CD14-positive monocyte (primary cell): ENCODE data around the gene CLCNKB. TPM values are rescaled to one million over a fixed set of nuclear protein-coding genes. Genes with fewer than 3 reads are reported as not detected.
A peak's percentile ranks its signal among the peaks of the same experiment; 100 is the strongest.
"Not testable (repeated sequence)": the region's sequence is repeated elsewhere in the genome, so short reads cannot be mapped to it uniquely, and the experiment has no call there.

Experiments used
- DNase-seq, 3 donors: peaks; one replicate each; pipeline ENCODE4 v3.0.0-alpha.2; 2011 to 2022
- H2AFZ ChIP-seq: 2 replicates; pipeline ENCODE4 v1.6.0; 2012; ENCODE audit warnings: mild to moderate bottlenecking, low read depth, low read length, inconsistent platforms; ENCODE audit not compliant: insufficient read depth, poor library complexity, severe bottlenecking
- H3K27ac ChIP-seq, 2 donors: 1 replicate in 1 of 2; 2 replicates in 1 of 2; pipeline ENCODE4 v1.5.1; 2012 to 2013; ENCODE audit warnings: low read length in 2 of 2, control low read depth in 1 of 2, inconsistent platforms in 1 of 2, low read depth in 1 of 2, mild to moderate bottlenecking in 1 of 2
- H3K27me3 ChIP-seq, 2 donors: one replicate each; pipeline versions ENCODE4 v1.6.0 to v1.6.1; 2011 to 2013; ENCODE audit warnings: low read length in 2 of 2; ENCODE audit not compliant: control insufficient read depth in 2 of 2, insufficient read depth in 2 of 2
- H3K36me3 ChIP-seq, 2 donors: replicated peaks in 1 of 2; 1 replicate in 1 of 2; 2 replicates in 1 of 2; pipeline versions ENCODE4 v1.5.1 to v1.6.1; 2012 to 2013; ENCODE audit warnings: low read length in 2 of 2, control low read depth in 1 of 2, inconsistent platforms in 1 of 2, mild to moderate bottlenecking in 1 of 2; ENCODE audit not compliant: insufficient read depth in 2 of 2, control insufficient read depth in 1 of 2
- H3K4me1 ChIP-seq, 2 donors: 1 replicate in 1 of 2; 2 replicates in 1 of 2; pipeline versions ENCODE4 v1.5.1 to v1.6.1; 2012 to 2013; ENCODE audit warnings: low read length in 2 of 2, control low read depth in 1 of 2, inconsistent platforms in 1 of 2, mild to moderate bottlenecking in 1 of 2, moderate library complexity in 1 of 2; ENCODE audit not compliant: insufficient read depth in 2 of 2, control insufficient read depth in 1 of 2
- H3K4me2 ChIP-seq: replicated peaks from 2 replicates; pipeline ENCODE3; 2012; ENCODE audit warnings: low read length, moderate library complexity, mild to moderate bottlenecking; ENCODE audit not compliant: poor library complexity, severe bottlenecking; ENCODE audit errors: extremely low read depth
- H3K4me3 ChIP-seq, 3 experiments: fragments of 200-600 bp in 1 of 3; sonication (generic) in 1 of 3; replicated peaks in 1 of 3; 1 replicate in 2 of 3; 2 replicates in 1 of 3; pipeline ENCODE4 v1.5.1; 2011 to 2013; ENCODE audit warnings: low read length in 3 of 3, mild to moderate bottlenecking in 3 of 3, control low read depth in 2 of 3, low read depth in 2 of 3, inconsistent platforms in 1 of 3, moderate library complexity in 1 of 3
- H3K79me2 ChIP-seq: 2 replicates; pipeline ENCODE4 v1.6.0; 2012; ENCODE audit warnings: mild to moderate bottlenecking, control low read depth, inconsistent platforms, low read length, moderate library complexity; ENCODE audit not compliant: insufficient read depth
- H3K9ac ChIP-seq: 2 replicates; pipeline ENCODE4 v1.6.0; 2017; ENCODE audit warnings: low read length, mild to moderate bottlenecking; ENCODE audit not compliant: insufficient read depth, poor library complexity, severe bottlenecking
- H3K9me3 ChIP-seq, 2 donors: replicated peaks in 1 of 2; 1 replicate in 1 of 2; 2 replicates in 1 of 2; pipeline versions ENCODE4 v1.5.1 to v1.6.1; 2012 to 2013; ENCODE audit warnings: low read length in 2 of 2, control low read depth in 1 of 2; ENCODE audit not compliant: control insufficient read depth in 1 of 2, insufficient read depth in 1 of 2
- H4K20me1 ChIP-seq: 2 replicates; pipeline ENCODE4 v1.6.0; 2012; ENCODE audit warnings: mild to moderate bottlenecking, low read length, control low read depth, moderate library complexity; ENCODE audit not compliant: insufficient read depth
- H3K27ac Mint-ChIP-seq, 7 donors: one replicate each; pipeline ENCODE4 v1.8.0; 2020; ENCODE audit warnings: mild to moderate bottlenecking in 7 of 7, mixed read lengths in 7 of 7, moderate library complexity in 6 of 7, inconsistent platforms in 2 of 7
- H3K27me3 Mint-ChIP-seq, 3 donors: one replicate each; pipeline ENCODE4 v1.8.0; 2021 to 2022; ENCODE audit warnings: low read depth in 3 of 3, mild to moderate bottlenecking in 3 of 3, mixed read lengths in 3 of 3, moderate library complexity in 3 of 3, inconsistent platforms in 1 of 3
- H3K36me3 Mint-ChIP-seq, 2 donors: one replicate each; pipeline ENCODE4 v1.8.0; 2020; ENCODE audit warnings: mixed read lengths in 2 of 2, inconsistent platforms in 1 of 2, mild to moderate bottlenecking in 1 of 2
- H3K4me1 Mint-ChIP-seq: one replicate; pipeline ENCODE4 v1.8.0; 2020; ENCODE audit warnings: mild to moderate bottlenecking, mixed read lengths
- H3K4me3 Mint-ChIP-seq, 2 donors: one replicate each; pipeline ENCODE4 v1.8.0; 2020; ENCODE audit warnings: mild to moderate bottlenecking in 2 of 2, mixed read lengths in 2 of 2, moderate library complexity in 1 of 2
- H3K9me3 Mint-ChIP-seq, 7 donors: one replicate each; pipeline ENCODE4 v1.8.0; 2020 to 2022; ENCODE audit warnings: mixed read lengths in 7 of 7, mild to moderate bottlenecking in 6 of 7, moderate library complexity in 6 of 7, inconsistent platforms in 2 of 7
- WGBS: methylation state at CpG from one replicate; pipeline ENCODE4 v1.1.5; 2013; ENCODE audit warnings: missing lambda C conversion rate; ENCODE audit not compliant: insufficient coverage; 5-methylcytosine and 5-hydroxymethylcytosine counted together
- intact Hi-C, 2 donors: fragments of 100-400 bp; cut with micrococcal nuclease; formaldehyde crosslinking; loops; one replicate each; pipeline versions ENCODE4 v1.15.0 to v1.15.1; 2023
- polyA plus RNA-seq, 3 donors: library from polyadenylated mRNA; depleted of rRNA in 1 of 3; unstranded in 2 of 3; stranded (reverse) in 1 of 3; fragments of 300-500 nt in 2 of 3; fragments of >200 nt in 1 of 3; fragmentation: Illumina TruSeq in 2 of 3; gene quantifications; 1 replicate in 2 of 3; 2 replicates in 1 of 3; pipeline ENCODE4 v1.2.3, GENCODE V29; 2012 to 2021
- TF ChIP-seq, protein P1 (sequence below): fragments of 200-600 bp; IDR thresholded peaks from one replicate; pipeline ENCODE4 v1.8.0; 2022; ENCODE audit warnings: antibody characterized with exemption, mild to moderate bottlenecking

CLCNKB gene
- polyA plus RNA-seq, 3 donors: not detected

- Histone ChIP-seq H3K4me3 (no peak overlapping the region), H3K36me3 (no peaks in the 10 kb centered on the region), H4K20me1 (no peaks in the 10 kb centered on the region), H3K79me2 (no peaks in the 10 kb centered on the region), H3K9ac (peak overlapping the region; percentile 1), H3K9me3 (no peaks in the 10 kb centered on the region), H3K4me2 (peak overlapping the region; percentile 29), H3K27ac (no peak overlapping the region), H2AFZ (peak overlapping the region; percentile 59), H3K4me1 (peaks cover 0 to 7% of the 10 kb centered on the region in 2 donors), H3K27me3 (peaks cover 0 to 11% of the 10 kb centered on the region in 2 donors)
- WGBS: 0% methylated on average over 9 of the region's 33 CpGs
- intact Hi-C loops: no loop called here
- H3K4me1 Mint-ChIP-seq: no peaks in the 10 kb centered on the region
- H3K36me3 Mint-ChIP-seq: no peaks in the 10 kb centered on the region
- H3K9me3 Mint-ChIP-seq: no peaks in the 10 kb centered on the region
- H3K27me3 Mint-ChIP-seq: peaks cover 7 to 38% (median 11%) of the 10 kb centered on the region in 3 donors
- no peak for DNase-seq
- H3K27ac Mint-ChIP-seq: no peak overlapping the region
- H3K4me3 Mint-ChIP-seq: peak overlapping the region in 1 of 2 donors; percentile 30
- TF ChIP-seq, protein P1, sequence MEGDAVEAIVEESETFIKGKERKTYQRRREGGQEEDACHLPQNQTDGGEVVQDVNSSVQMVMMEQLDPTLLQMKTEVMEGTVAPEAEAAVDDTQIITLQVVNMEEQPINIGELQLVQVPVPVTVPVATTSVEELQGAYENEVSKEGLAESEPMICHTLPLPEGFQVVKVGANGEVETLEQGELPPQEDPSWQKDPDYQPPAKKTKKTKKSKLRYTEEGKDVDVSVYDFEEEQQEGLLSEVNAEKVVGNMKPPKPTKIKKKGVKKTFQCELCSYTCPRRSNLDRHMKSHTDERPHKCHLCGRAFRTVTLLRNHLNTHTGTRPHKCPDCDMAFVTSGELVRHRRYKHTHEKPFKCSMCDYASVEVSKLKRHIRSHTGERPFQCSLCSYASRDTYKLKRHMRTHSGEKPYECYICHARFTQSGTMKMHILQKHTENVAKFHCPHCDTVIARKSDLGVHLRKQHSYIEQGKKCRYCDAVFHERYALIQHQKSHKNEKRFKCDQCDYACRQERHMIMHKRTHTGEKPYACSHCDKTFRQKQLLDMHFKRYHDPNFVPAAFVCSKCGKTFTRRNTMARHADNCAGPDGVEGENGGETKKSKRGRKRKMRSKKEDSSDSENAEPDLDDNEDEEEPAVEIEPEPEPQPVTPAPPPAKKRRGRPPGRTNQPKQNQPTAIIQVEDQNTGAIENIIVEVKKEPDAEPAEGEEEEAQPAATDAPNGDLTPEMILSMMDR: no peak
Observed at GRCh38 chr1:16026723-16027484, 16.7 kb upstream of the CLCNKB start.

GRCh38 chr1:16028237-16029002 lies 15.2 kb upstream of the CLCNKB start:
- peaks cover 4% of the 10 kb centered on the region for H3K4me1 Mint-ChIP-seq
- H3K27ac ChIP-seq: no peak overlapping the region
- WGBS: 51% methylated on average over 11 of the region's 19 CpGs
- H3K27ac Mint-ChIP-seq: no peak overlapping the region
- H4K20me1 ChIP-seq: no peaks in the 10 kb centered on the region
- peaks cover 0 to 7% of the 10 kb centered on the region in 2 donors for H3K4me1 ChIP-seq
- H3K27me3 ChIP-seq: peaks cover 0 to 11% of the 10 kb centered on the region in 2 donors
- H2AFZ ChIP-seq: no peak overlapping the region
- H3K4me2 ChIP-seq: no peak overlapping the region
- intact Hi-C loops: no loop called here
- H3K4me3 ChIP-seq: no peak overlapping the region
- peaks cover 3 to 35% (median 11%) of the 10 kb centered on the region in 3 donors for H3K27me3 Mint-ChIP-seq
- no peaks in the 10 kb centered on the region for H3K79me2 ChIP-seq
- H3K4me3 Mint-ChIP-seq: no peak overlapping the region
- no peaks in the 10 kb centered on the region for H3K36me3 Mint-ChIP-seq
- DNase-seq: no peak
- H3K9ac ChIP-seq: no peak overlapping the region
- no peaks in the 10 kb centered on the region for H3K9me3 Mint-ChIP-seq
- H3K9me3 ChIP-seq: no peaks in the 10 kb centered on the region
- TF ChIP-seq, protein P1: no peak
- no peaks in the 10 kb centered on the region for H3K36me3 ChIP-seq

GRCh38 chr1:16029003-16029268 lies 14.6 kb upstream of the CLCNKB start:
- H4K20me1 ChIP-seq, H3K36me3 ChIP-seq, H3K9me3 ChIP-seq, H3K4me1 ChIP-seq, H3K4me3 ChIP-seq, H3K36me3 Mint-ChIP-seq, H3K4me2 ChIP-seq, H3K4me1 Mint-ChIP-seq, H3K4me3 Mint-ChIP-seq, H3K27ac Mint-ChIP-seq, H3K9ac ChIP-seq, DNase-seq, intact Hi-C loops, H3K79me2 ChIP-seq, H3K9me3 Mint-ChIP-seq, H3K27ac ChIP-seq, H2AFZ ChIP-seq: not testable (repeated sequence)
- H3K27me3 Mint-ChIP-seq: peaks cover 3 to 33% (median 10%) of the 10 kb centered on the region in 3 donors
- peaks cover 0 to 11% of the 10 kb centered on the region in 2 donors for H3K27me3 ChIP-seq
- 90% methylated on average over 2 of the region's 13 CpGs for WGBS
